Measurements from ENCODE around the gene ZFPM1.

DNA sequence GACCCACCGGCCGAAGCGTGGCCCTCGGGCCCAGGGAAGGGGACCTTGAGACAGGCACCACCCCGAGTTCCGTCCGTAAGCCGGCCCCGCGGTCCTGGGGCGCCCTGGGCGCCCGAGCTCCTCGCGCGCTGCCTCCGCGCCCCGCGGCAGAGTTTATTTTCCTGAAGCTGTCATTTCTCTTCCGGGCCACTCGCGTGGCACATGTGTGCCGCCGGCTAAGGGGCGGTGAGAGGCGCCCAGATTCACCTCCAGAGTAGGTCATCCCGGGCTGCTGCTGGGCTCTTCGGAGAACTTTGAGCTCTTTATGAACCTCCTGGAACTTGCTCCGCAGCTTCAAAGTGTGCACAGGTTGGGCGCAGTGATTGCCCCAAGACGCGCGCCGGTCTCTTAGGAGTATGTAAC, 117.6 kb downstream of the ZFPM1 start:
- TF ChIP-seq, protein P1, sequence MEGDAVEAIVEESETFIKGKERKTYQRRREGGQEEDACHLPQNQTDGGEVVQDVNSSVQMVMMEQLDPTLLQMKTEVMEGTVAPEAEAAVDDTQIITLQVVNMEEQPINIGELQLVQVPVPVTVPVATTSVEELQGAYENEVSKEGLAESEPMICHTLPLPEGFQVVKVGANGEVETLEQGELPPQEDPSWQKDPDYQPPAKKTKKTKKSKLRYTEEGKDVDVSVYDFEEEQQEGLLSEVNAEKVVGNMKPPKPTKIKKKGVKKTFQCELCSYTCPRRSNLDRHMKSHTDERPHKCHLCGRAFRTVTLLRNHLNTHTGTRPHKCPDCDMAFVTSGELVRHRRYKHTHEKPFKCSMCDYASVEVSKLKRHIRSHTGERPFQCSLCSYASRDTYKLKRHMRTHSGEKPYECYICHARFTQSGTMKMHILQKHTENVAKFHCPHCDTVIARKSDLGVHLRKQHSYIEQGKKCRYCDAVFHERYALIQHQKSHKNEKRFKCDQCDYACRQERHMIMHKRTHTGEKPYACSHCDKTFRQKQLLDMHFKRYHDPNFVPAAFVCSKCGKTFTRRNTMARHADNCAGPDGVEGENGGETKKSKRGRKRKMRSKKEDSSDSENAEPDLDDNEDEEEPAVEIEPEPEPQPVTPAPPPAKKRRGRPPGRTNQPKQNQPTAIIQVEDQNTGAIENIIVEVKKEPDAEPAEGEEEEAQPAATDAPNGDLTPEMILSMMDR (IDR thresholded peaks at IDR 0.05 in 4 of 5, conservative IDR thresholded peaks at IDR 0.05 in 1 of 5) = no peak
- no peak for TF ChIP-seq POLR2A (IDR thresholded peaks at IDR 0.05)
